Chondrocyte (in vitro differentiated cells): ENCODE measurements around the gene FREM1. TPM values are rescaled to one million over a fixed set of nuclear protein-coding genes. Genes with fewer than 3 reads are reported as not detected.

Experiments used
- DNase-seq: peaks from one replicate; pipeline ENCODE4 v3.0.0; 2021; ENCODE audit warnings: mixed read lengths, low spot score
- H3K27ac Mint-ChIP-seq: one replicate; pipeline ENCODE4 v1.8.0; 2021; ENCODE audit warnings: mild to moderate bottlenecking, moderate library complexity, mixed read lengths; ENCODE audit not compliant: unreplicated experiment
- H3K27me3 Mint-ChIP-seq: 2 replicates; pipeline ENCODE4 v1.8.0; 2021; ENCODE audit warnings: low read depth, mixed read lengths
- H3K36me3 Mint-ChIP-seq: 2 replicates; pipeline ENCODE4 v1.8.0; 2021; ENCODE audit warnings: low read depth, mixed read lengths
- H3K4me1 Mint-ChIP-seq: 2 replicates; pipeline ENCODE4 v1.8.0; 2021; ENCODE audit warnings: low read depth, mild to moderate bottlenecking, mixed read lengths
- H3K4me3 Mint-ChIP-seq: one replicate; pipeline ENCODE4 v1.8.0; 2021; ENCODE audit warnings: mild to moderate bottlenecking, moderate library complexity, mixed read lengths; ENCODE audit not compliant: unreplicated experiment
- H3K9me3 Mint-ChIP-seq: 2 replicates; pipeline ENCODE4 v1.8.0; 2021; ENCODE audit warnings: low read depth, mixed read lengths
- total RNA-seq: library from RNA; stranded (reverse); gene quantifications from 3 replicates; pipeline ENCODE4 v1.2.1, GENCODE V29; 2021
- TF ChIP-seq, protein P1 (sequence below): fragments of 200-600 bp; sonication (generic); IDR thresholded peaks from 2 replicates; pipeline ENCODE4 v1.5.0; 2021; ENCODE audit warnings: antibody characterized with exemption, mild to moderate bottlenecking, moderate library complexity

Gene FREM1
- total RNA-seq, 1 donor from 2014 or later = 2.2 TPM

DNA sequence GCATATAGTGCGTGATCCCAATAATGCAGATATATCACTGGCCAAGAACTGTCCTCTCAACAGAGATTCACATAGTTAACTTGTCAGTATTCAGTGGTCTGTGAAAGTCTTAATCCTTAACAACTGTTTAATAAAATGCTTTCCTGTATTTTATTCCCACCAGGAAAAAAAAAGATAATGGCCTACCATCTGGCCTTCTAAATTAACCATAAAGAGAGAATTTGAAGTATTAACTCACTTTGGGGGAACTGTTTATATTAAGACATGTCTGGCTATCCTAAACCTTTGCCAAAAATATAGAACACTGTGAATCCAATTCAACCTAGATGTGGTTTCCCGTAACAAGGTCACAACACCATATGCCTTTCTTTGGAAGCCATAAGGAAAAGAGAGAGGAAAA lies 818 bp upstream of the FREM1 start:
- H3K4me1 Mint-ChIP-seq = peaks cover 18% of the 10 kb centered on the region
- no peak overlapping the region for H3K27ac Mint-ChIP-seq
- no peaks in the 10 kb centered on the region for H3K27me3 Mint-ChIP-seq
- no peak overlapping the region for H3K4me3 Mint-ChIP-seq
- H3K36me3 Mint-ChIP-seq = no peaks in the 10 kb centered on the region
- DNase-seq = no peak
- no peaks in the 10 kb centered on the region for H3K9me3 Mint-ChIP-seq
- TF ChIP-seq, protein P1, sequence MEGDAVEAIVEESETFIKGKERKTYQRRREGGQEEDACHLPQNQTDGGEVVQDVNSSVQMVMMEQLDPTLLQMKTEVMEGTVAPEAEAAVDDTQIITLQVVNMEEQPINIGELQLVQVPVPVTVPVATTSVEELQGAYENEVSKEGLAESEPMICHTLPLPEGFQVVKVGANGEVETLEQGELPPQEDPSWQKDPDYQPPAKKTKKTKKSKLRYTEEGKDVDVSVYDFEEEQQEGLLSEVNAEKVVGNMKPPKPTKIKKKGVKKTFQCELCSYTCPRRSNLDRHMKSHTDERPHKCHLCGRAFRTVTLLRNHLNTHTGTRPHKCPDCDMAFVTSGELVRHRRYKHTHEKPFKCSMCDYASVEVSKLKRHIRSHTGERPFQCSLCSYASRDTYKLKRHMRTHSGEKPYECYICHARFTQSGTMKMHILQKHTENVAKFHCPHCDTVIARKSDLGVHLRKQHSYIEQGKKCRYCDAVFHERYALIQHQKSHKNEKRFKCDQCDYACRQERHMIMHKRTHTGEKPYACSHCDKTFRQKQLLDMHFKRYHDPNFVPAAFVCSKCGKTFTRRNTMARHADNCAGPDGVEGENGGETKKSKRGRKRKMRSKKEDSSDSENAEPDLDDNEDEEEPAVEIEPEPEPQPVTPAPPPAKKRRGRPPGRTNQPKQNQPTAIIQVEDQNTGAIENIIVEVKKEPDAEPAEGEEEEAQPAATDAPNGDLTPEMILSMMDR = no peak

DNA sequence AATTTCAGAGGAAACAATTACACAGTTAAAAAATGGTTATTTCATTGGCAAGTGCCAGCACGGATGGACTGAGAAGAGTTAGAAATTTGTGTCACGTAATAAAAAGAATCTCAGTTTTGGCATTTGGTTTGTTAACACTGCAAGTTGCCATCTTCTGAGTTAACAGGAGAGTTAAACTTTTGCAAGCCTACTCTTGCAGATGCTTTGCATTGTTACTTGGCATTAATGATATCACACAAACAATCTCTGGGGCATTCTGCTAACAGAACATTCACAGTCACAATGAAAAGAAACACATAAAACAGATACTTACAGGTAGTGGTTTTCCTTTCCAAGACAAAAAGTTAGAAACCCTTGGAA lies 647 bp downstream of the FREM1 start:
- H3K27me3 Mint-ChIP-seq = no peaks in the 10 kb centered on the region
- no peak for DNase-seq
- no peaks in the 10 kb centered on the region for H3K9me3 Mint-ChIP-seq
- no peak overlapping the region for H3K4me3 Mint-ChIP-seq
- no peaks in the 10 kb centered on the region for H3K36me3 Mint-ChIP-seq
- H3K27ac Mint-ChIP-seq = no peak overlapping the region
- H3K4me1 Mint-ChIP-seq = peaks cover 18% of the 10 kb centered on the region
- TF ChIP-seq, protein P1 = no peak

DNA sequence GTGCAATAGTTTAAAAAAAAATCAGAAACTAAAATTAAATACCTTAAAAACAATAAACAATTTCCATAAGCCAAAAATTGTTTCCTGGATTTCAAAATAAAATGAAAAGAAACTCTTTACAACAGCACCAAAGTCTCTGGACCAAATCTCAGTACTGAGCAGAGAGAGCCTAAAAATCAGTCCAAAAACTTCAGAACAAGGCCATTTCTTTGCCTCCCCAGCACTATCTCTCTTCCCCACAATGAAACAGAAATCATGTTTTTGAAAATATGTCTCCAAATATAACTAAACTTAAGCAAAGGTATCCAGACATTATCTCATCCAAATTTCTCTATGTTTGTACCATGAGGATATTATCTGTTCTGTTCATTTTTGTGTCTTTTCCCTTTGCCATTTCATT lies 1.0 kb downstream of the FREM1 start:
- Mint-ChIP-seq H3K27me3 (no peaks in the 10 kb centered on the region), H3K36me3 (no peaks in the 10 kb centered on the region), H3K27ac (no peak overlapping the region), H3K4me1 (peaks cover 18% of the 10 kb centered on the region), H3K4me3 (no peak overlapping the region), H3K9me3 (no peaks in the 10 kb centered on the region)
- TF ChIP-seq, protein P1 = no peak
- no peak for DNase-seq

DNA sequence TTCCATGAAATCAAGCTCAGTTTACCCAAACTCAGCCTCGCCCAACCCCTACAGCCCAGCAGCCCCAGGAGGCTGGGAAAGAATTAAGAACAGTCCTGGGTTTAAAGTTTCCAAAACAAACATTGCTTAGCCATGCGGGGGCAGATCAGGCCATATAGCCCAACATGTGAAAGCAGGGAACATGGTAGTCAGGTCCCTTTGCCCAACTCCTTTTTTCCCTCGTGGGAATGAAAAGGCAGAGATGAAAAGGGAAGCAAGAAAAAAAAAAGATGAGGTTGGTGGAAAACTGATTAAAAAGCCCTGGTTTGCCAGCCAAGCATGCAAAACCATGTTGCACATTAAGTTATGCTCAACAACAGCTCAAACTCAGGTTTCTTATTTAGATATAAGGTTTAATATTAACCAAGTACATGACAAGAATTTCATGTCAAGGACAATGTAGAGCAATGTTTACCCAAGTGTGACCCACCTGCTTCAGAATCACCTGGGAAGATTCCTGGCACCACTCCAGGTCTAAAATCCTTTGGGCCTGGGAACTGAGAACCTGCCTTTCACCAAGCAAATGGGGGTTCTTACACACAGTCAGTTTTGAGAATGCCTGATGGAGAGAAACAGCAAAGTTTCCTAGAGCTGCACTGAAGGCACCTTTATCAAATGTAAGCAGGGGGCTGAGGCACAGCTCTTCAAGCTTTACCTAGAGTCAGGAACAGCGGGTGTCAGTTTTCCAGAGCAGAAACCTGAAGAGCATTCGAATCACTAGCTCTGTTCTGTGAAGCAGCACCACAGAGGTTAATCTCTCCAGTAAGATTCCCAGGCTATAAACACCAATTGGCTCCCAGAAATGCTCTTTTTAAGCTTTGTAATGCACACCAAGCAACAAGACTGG lies 1.7 kb downstream of the FREM1 start:
- Mint-ChIP-seq H3K27ac (no peak overlapping the region), H3K27me3 (no peaks in the 10 kb centered on the region), H3K36me3 (no peaks in the 10 kb centered on the region), H3K4me3 (no peak overlapping the region), H3K4me1 (peaks cover 18% of the 10 kb centered on the region), H3K9me3 (no peaks in the 10 kb centered on the region)
- TF ChIP-seq, protein P1 = no peak
- DNase-seq = no peak

DNA sequence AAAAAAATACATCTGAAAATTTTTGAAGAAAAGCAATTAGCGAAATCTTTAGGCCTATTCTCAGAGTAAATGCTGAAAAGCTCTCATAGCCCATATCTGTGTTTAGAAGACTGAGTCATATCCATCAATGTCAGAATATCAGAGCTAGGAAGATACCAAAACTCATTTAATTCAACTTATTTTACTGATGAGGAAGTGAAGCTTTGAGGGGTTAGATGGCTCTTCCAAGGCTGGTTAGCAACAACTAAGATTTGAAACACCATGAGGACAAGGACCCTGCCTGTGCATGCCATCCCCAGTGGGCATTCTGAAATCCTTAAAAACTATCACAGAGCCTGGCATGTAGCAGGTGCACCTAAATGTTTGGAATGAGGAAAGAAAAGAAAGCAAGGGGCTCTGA lies 2.5 kb downstream of the FREM1 start:
- no peak overlapping the region for H3K4me3 Mint-ChIP-seq

More for the DNA sequence above, 2.5 kb downstream of the FREM1 start:
- Mint-ChIP-seq H3K27ac (no peak overlapping the region), H3K4me1 (peaks cover 18% of the 10 kb centered on the region), H3K36me3 (no peaks in the 10 kb centered on the region), H3K27me3 (no peaks in the 10 kb centered on the region), H3K9me3 (no peaks in the 10 kb centered on the region)
- TF ChIP-seq, protein P1 = no peak
- no peak for DNase-seq
